H1 (cell line): ENCODE data around the gene KIZ. TPM values are rescaled to one million over a fixed set of nuclear protein-coding genes. Genes with fewer than 3 reads are reported as not detected.

Experiments used
- CTCF ChIA-PET: fragments of 300-600 bp; sonication (Branson Sonifier 250); formaldehyde crosslinking; loops from one replicate; lab custom pipeline; 2021; ENCODE audit not compliant: partially characterized antibody; lab: Charles Lee
- POLR2A ChIA-PET: fragments of 300-600 bp; sonication (Branson Sonifier 250); formaldehyde crosslinking; loops from one replicate; lab custom pipeline; 2021; ENCODE audit warnings: inconsistent platforms; ENCODE audit not compliant: partially characterized antibody; lab: Charles Lee
- DNase-seq, 2 experiments: peaks; one replicate each; pipeline versions ENCODE4 v3.0.0 to v3.0.0-alpha.2; 2010 to 2022; ENCODE audit warnings: low spot score in 2 of 2, low read depth in 1 of 2, mixed read lengths in 1 of 2
- FAIRE-seq: peaks from 2 replicates; lab custom pipeline; 2011; peaks lifted over from hg19 to GRCh38; lab: Jason Lieb, UNC
- H2AFZ ChIP-seq: 2 replicates; pipeline ENCODE4 v1.8.1; 2012; ENCODE audit warnings: low read length, inconsistent platforms
- H2AK5ac ChIP-seq: 2 replicates; pipeline ENCODE4 v1.6.1; 2013; ENCODE audit warnings: low read depth, low read length
- H2BK120ac ChIP-seq: replicated peaks from 2 replicates; pipeline ENCODE3; 2013; ENCODE audit warnings: low read depth, low read length, inconsistent platforms
- H2BK12ac ChIP-seq: 2 replicates; pipeline ENCODE4 v1.6.1; 2013; ENCODE audit warnings: low read depth, low read length
- H2BK15ac ChIP-seq: 2 replicates; pipeline ENCODE4 v1.6.1; 2013; ENCODE audit warnings: low read length
- H2BK20ac ChIP-seq: 2 replicates; pipeline ENCODE4 v1.6.1; 2013; ENCODE audit warnings: low read length
- H2BK5ac ChIP-seq: 2 replicates; pipeline ENCODE4 v1.6.1; 2013; ENCODE audit warnings: low read depth, low read length
- H3K14ac ChIP-seq: 2 replicates; pipeline ENCODE4 v1.6.1; 2013; ENCODE audit warnings: inconsistent platforms; ENCODE audit not compliant: insufficient read length
- H3K18ac ChIP-seq: 2 replicates; pipeline ENCODE4 v1.6.1; 2013; ENCODE audit warnings: low read length; ENCODE audit errors: extremely low read depth
- H3K23ac ChIP-seq: 2 replicates; pipeline ENCODE4 v1.6.1; 2013; ENCODE audit warnings: inconsistent platforms; ENCODE audit not compliant: insufficient read length
- H3K23me2 ChIP-seq: 2 replicates; pipeline ENCODE4 v1.6.1; 2013; ENCODE audit warnings: low read depth, low read length
- H3K27ac ChIP-seq: 2 replicates; pipeline ENCODE4 v1.6.1; 2011; ENCODE audit warnings: low read depth, low read length, inconsistent platforms
- H3K27me3 ChIP-seq, 4 experiments: replicated peaks in 1 of 4; 1 replicate in 1 of 4; 2 replicates in 3 of 4; pipeline versions ENCODE4 v1.6.1 to v1.8.1; 2011 to 2013; ENCODE audit warnings: low read length in 3 of 4, mild to moderate bottlenecking in 3 of 4, inconsistent platforms in 2 of 4, mixed read lengths in 2 of 4, moderate library complexity in 1 of 4; ENCODE audit not compliant: control insufficient read depth in 3 of 4, insufficient read depth in 3 of 4; ENCODE audit errors: extremely low read depth in 1 of 4
- H3K36me3 ChIP-seq, 4 experiments: 2 replicates each; pipeline versions ENCODE4 v1.6.1 to v1.8.1; 2011 to 2013; ENCODE audit warnings: mild to moderate bottlenecking in 4 of 4, low read length in 3 of 4, moderate library complexity in 2 of 4, control low read depth in 1 of 4, inconsistent platforms in 1 of 4; ENCODE audit not compliant: insufficient read depth in 4 of 4, control insufficient read depth in 2 of 4
- H3K4ac ChIP-seq: replicated peaks from 2 replicates; pipeline ENCODE3; 2013; ENCODE audit warnings: low read length, low read depth, mixed read lengths, inconsistent platforms; ENCODE audit not compliant: insufficient read length
- H3K4me1 ChIP-seq, 4 experiments: replicated peaks in 1 of 4; 1 replicate in 1 of 4; 2 replicates in 3 of 4; pipeline versions ENCODE4 v1.6.1 to v1.8.1; 2011 to 2013; ENCODE audit warnings: low read length in 3 of 4, inconsistent platforms in 2 of 4, mixed read lengths in 1 of 4; ENCODE audit not compliant: insufficient read depth in 4 of 4, control insufficient read depth in 3 of 4
- H3K4me2 ChIP-seq, 2 experiments: 2 replicates each; pipeline versions ENCODE4 v1.6.1 to v1.8.1; 2011 to 2013; ENCODE audit warnings: low read depth in 2 of 2, low read length in 2 of 2, control low read depth in 1 of 2, inconsistent platforms in 1 of 2, mild to moderate bottlenecking in 1 of 2; ENCODE audit not compliant: insufficient read depth in 1 of 2
- H3K4me3 ChIP-seq, 4 experiments: fragments of 200-600, 300-600 bp in 1 of 4; sonication (generic), shearing (Covaris generic), sonication (Bioruptor Twin) in 1 of 4; 2 replicates each; pipeline versions ENCODE4 v1.5.1 to v1.8.1; 2011 to 2016; ENCODE audit warnings: low read length in 4 of 4, low read depth in 3 of 4, control low read depth in 2 of 4, inconsistent platforms in 2 of 4, mild to moderate bottlenecking in 2 of 4, mixed read lengths in 1 of 4, moderate library complexity in 1 of 4; ENCODE audit not compliant: insufficient read depth in 2 of 4; ENCODE audit errors: extremely low read depth in 1 of 4
- H3K56ac ChIP-seq: replicated peaks from 2 replicates; pipeline ENCODE3; 2013; ENCODE audit warnings: low read depth, mild to moderate bottlenecking, mixed read lengths, low read length, inconsistent platforms; ENCODE audit not compliant: insufficient read length
- H3K79me1 ChIP-seq: 2 replicates; pipeline ENCODE4 v1.6.1; 2013; ENCODE audit warnings: low read depth, low read length, control low read depth
- H3K79me2 ChIP-seq, 2 experiments: 2 replicates each; pipeline versions ENCODE4 v1.6.1 to v1.8.1; 2012 to 2013; ENCODE audit warnings: low read length in 2 of 2, mild to moderate bottlenecking in 2 of 2, inconsistent platforms in 1 of 2; ENCODE audit not compliant: insufficient read depth in 2 of 2, control insufficient read depth in 1 of 2
- H3K9ac ChIP-seq, 4 experiments: replicated peaks in 1 of 4; 1 replicate in 1 of 4; 2 replicates in 3 of 4; pipeline versions ENCODE4 v1.6.1 to v1.8.1; 2011 to 2013; ENCODE audit warnings: low read depth in 3 of 4, low read length in 3 of 4, control low read depth in 2 of 4, mild to moderate bottlenecking in 2 of 4, moderate library complexity in 2 of 4, inconsistent platforms in 1 of 4; ENCODE audit errors: extremely low read depth in 1 of 4
- H3K9me3 ChIP-seq, 2 experiments: 2 replicates each; pipeline versions ENCODE4 v1.6.1 to v1.8.1; 2012 to 2013; ENCODE audit warnings: mild to moderate bottlenecking in 2 of 2, moderate library complexity in 2 of 2, control low read depth in 1 of 2, inconsistent platforms in 1 of 2, low read depth in 1 of 2, low read length in 1 of 2, mixed read lengths in 1 of 2; ENCODE audit not compliant: insufficient read depth in 2 of 2
- H4K20me1 ChIP-seq, 2 experiments: replicated peaks in 1 of 2; 2 replicates each; pipeline versions ENCODE3 to v1.8.1; 2011 to 2013; ENCODE audit warnings: inconsistent platforms in 2 of 2, low read length in 2 of 2, mild to moderate bottlenecking in 1 of 2; ENCODE audit not compliant: insufficient read depth in 2 of 2, control insufficient read depth in 1 of 2
- H4K5ac ChIP-seq: 2 replicates; pipeline ENCODE4 v1.6.1; 2013; ENCODE audit warnings: low read length, low read depth, mixed read lengths, inconsistent platforms; ENCODE audit not compliant: insufficient read length
- H4K8ac ChIP-seq: 2 replicates; pipeline ENCODE4 v1.8.0; 2013; ENCODE audit warnings: mild to moderate bottlenecking, moderate library complexity, low read length, inconsistent platforms; ENCODE audit not compliant: insufficient read depth; ENCODE audit errors: extremely low read depth
- H4K91ac ChIP-seq: replicated peaks from 2 replicates; pipeline ENCODE3; 2013; ENCODE audit warnings: low read length, mixed read lengths, inconsistent platforms; ENCODE audit not compliant: insufficient read length
- BACH1 ChIP-seq: IDR thresholded peaks from 2 replicates; pipeline ENCODE4 v1.6.1; 2012; ENCODE audit warnings: low read length, improper control_type of control experiment
- BCL11A ChIP-seq, 2 experiments: IDR thresholded peaks; one replicate each; pipeline ENCODE4 v1.6.1; 2011; ENCODE audit warnings: low read depth in 2 of 2, low read length in 2 of 2, mild to moderate bottlenecking in 2 of 2
- CBX8 ChIP-seq: fragments of 300-800, 300-1000 bp; sonication (generic); IDR thresholded peaks from 2 replicates; pipeline ENCODE4 v1.7.1; 2016; ENCODE audit warnings: low read depth, low read length, borderline replicate concordance
- CEBPB ChIP-seq: IDR thresholded peaks from 2 replicates; pipeline ENCODE4 v1.6.1; 2012; ENCODE audit warnings: low read depth, low read length
- GABPA ChIP-seq: IDR thresholded peaks from 2 replicates; pipeline ENCODE4 v1.6.1; 2011; ENCODE audit warnings: mild to moderate bottlenecking, low read length, moderate library complexity, borderline replicate concordance; ENCODE audit not compliant: insufficient read depth
- HDAC2 ChIP-seq, 2 experiments: fragments of 300-600 bp in 1 of 2; sonication (generic) in 1 of 2; IDR thresholded peaks; 2 replicates each; pipeline ENCODE4 v1.6.1; 2011 to 2012; ENCODE audit warnings: low read depth in 2 of 2, low read length in 2 of 2, mild to moderate bottlenecking in 2 of 2, moderate library complexity in 2 of 2, borderline replicate concordance in 1 of 2, inconsistent platforms in 1 of 2
- HDAC6 ChIP-seq: IDR thresholded peaks from one replicate; pipeline ENCODE4 v1.7.1; 2012; ENCODE audit warnings: low read depth, mild to moderate bottlenecking, inconsistent platforms, low read length, moderate library complexity
- NRF1 ChIP-seq: IDR thresholded peaks from 2 replicates; pipeline ENCODE4 v1.6.1; 2011; ENCODE audit warnings: mild to moderate bottlenecking, low read depth, low read length, improper control_type of control experiment
- POLR2A ChIP-seq, 2 experiments: IDR thresholded peaks; 1 replicate in 1 of 2; 2 replicates in 1 of 2; pipeline ENCODE4 v1.6.1; 2011; ENCODE audit warnings: low read depth in 2 of 2, low read length in 2 of 2, mild to moderate bottlenecking in 2 of 2; ENCODE audit errors: control extremely low read depth in 1 of 2
- POLR2AphosphoS5 ChIP-seq: IDR thresholded peaks from 2 replicates; pipeline ENCODE4 v1.6.1; 2011; ENCODE audit warnings: low read depth, low read length
- POU5F1 ChIP-seq: IDR thresholded peaks from 2 replicates; pipeline ENCODE4 v1.6.1; 2011; ENCODE audit warnings: low read depth, mild to moderate bottlenecking, low read length, moderate library complexity
- TAF1 ChIP-seq: IDR thresholded peaks from 2 replicates; pipeline ENCODE4 v1.6.1; 2011; ENCODE audit warnings: mild to moderate bottlenecking, low read depth, low read length
- TCF12 ChIP-seq: IDR thresholded peaks from 2 replicates; pipeline ENCODE4 v1.6.1; 2011; ENCODE audit warnings: low read depth, mild to moderate bottlenecking, low read length
- TEAD4 ChIP-seq: IDR thresholded peaks from 2 replicates; pipeline ENCODE4 v1.6.1; 2012; ENCODE audit warnings: low read depth, low read length, inconsistent platforms, mixed read lengths
- WGBS, 2 experiments: shearing (Covaris generic) in 1 of 2; methylation state at CpG; one replicate each; pipeline versions ENCODE4 v1.1.6 to v1.1.7; 2013 to 2015; ENCODE audit warnings: low lambda C conversion rate in 2 of 2, mixed read lengths in 2 of 2, inconsistent platforms in 1 of 2, low coverage in 1 of 2, missing lambda C conversion rate in 1 of 2; ENCODE audit not compliant: insufficient replicate concordance in 2 of 2, insufficient coverage in 1 of 2, insufficient read length in 1 of 2; ENCODE audit errors: extremely low coverage in 1 of 2, missing lambda C conversion rate in 1 of 2; 5-methylcytosine and 5-hydroxymethylcytosine counted together
- polyA plus RNA-seq, 7 experiments: library from polyadenylated mRNA; depleted of rRNA in 3 of 7; stranded (reverse) in 5 of 7; unstranded in 2 of 7; fragments of >200 nt in 5 of 7; fragments of 200-250 nt in 2 of 7; gene quantifications; 1 replicate in 5 of 7; 2 replicates in 1 of 7; 4 replicates in 1 of 7; pipeline versions ENCODE4 v1.2.1 to v1.2.3, GENCODE V29; 2011 to 2013; ENCODE audit warnings: missing spikeins in 2 of 7, mixed read lengths in 2 of 7
- total RNA-seq: library from RNA; stranded (reverse); fragmentation: NEBNext Ultra II Directional; extraction: Animal tissue kit (Norgen Biotek cat#: 25700); gene quantifications from 2 replicates; pipeline ENCODE4 v1.2.1, GENCODE V29; 2021

The KIZ gene
- total and polyA plus RNA-seq, 2 of the 8 experiments (the other 6 are each of a cell fraction or from before 2014, with no cell fraction given), result 13.0 to 51.7 TPM

- Histone ChIP-seq H4K5ac (no peak overlapping the region), H4K91ac (no peak overlapping the region), H2BK12ac (no peak overlapping the region), H3K27ac (no peak overlapping the region), H3K9ac (no peak overlapping the region), H3K79me2 (no peaks in the 10 kb centered on the region), H3K79me1 (no peaks in the 10 kb centered on the region; the same call in 1 of the 2 replicates), H3K4me3 (no peak overlapping the region), H2AK5ac (no peak overlapping the region), H3K4ac (no peak overlapping the region), H3K4me2 (no peak overlapping the region), H2BK15ac (no peak overlapping the region), H3K18ac (no peak overlapping the region), H2AFZ (no peak overlapping the region), H3K56ac (no peak overlapping the region), H2BK120ac (no peak overlapping the region), H3K9me3 (no peaks in the 10 kb centered on the region), H2BK20ac (no peak overlapping the region), H3K36me3 (no peaks in the 10 kb centered on the region; a peak in 2 of 8 replicates), H2BK5ac (no peak overlapping the region), H3K23me2 (no peaks in the 10 kb centered on the region), H4K8ac (peak overlapping the region; percentile 7; the same call in 1 of the 2 replicates), H3K4me1 (peaks cover 0 to 12% (median 10%) of the 10 kb centered on the region in 4 experiments; a peak in 3 of 7 replicates), H3K14ac (no peak overlapping the region), H3K23ac (no peak overlapping the region), H3K27me3 (no peaks in the 10 kb centered on the region), H4K20me1 (no peaks in the 10 kb centered on the region)
- TF ChIP-seq BACH1, result no peak
- TF ChIP-seq CEBPB, result no peak
- TF ChIP-seq BCL11A (IDR thresholded peaks at IDR 0.05; ENCODE audit: low read depth in 2 of 2, low read length in 2 of 2), result no peak
- TF ChIP-seq CBX8, result no peak
- TF ChIP-seq NRF1, result no peak
- no peak for TF ChIP-seq POLR2AphosphoS5
- no peak for TF ChIP-seq HDAC6
- TF ChIP-seq TCF12, result no peak
- no peak for TF ChIP-seq HDAC2 (IDR thresholded peaks at IDR 0.05; ENCODE audit: borderline replicate concordance in 1 of 2, low read depth in 2 of 2, low read length in 2 of 2)
- no peak for TF ChIP-seq TAF1
- TF ChIP-seq POLR2A (IDR thresholded peaks at IDR 0.05; ENCODE audit: control extremely low read depth in 1 of 2, low read depth in 2 of 2, low read length in 2 of 2), result no peak
- TF ChIP-seq GABPA, result no peak
- TF ChIP-seq POU5F1, result no peak
- TF ChIP-seq TEAD4, result no peak
- DNase-seq (no peak), FAIRE-seq (no peak)
- ChIA-PET POLR2A (no interaction called here), CTCF (interaction anchor here (0.7 to 5.8 kb wide), 9 partner anchors 71 to 376 kb away, joined by 3 to 90 read pairs (median 4); no protein-coding TSS in a partner anchor)
- 81% methylated on average over 10 of the region's 10 CpGs; no CpG with 5 or more reads in 1 of the 2 experiments for WGBS, 2 experiments
These were observed 112.3 kb downstream of the KIZ start for GRCh38 chr20:21237956-21238799.
